Fibroblast of pulmonary artery (primary cell): ENCODE data around the gene HOXA3.

Source experiments
- DNase-seq: peaks from one replicate; pipeline ENCODE4 v3.0.0-alpha.2; 2010; ENCODE audit warnings: low read depth
- H3K4me3 ChIP-seq: replicated peaks from 2 replicates; pipeline ENCODE4 v1.5.1; 2011; ENCODE audit warnings: low read depth, mild to moderate bottlenecking, control low read depth, low read length, moderate library complexity
- TF ChIP-seq, protein P1 (sequence below): IDR thresholded peaks from 2 replicates; pipeline ENCODE4 v1.5.1; 2011; ENCODE audit warnings: mild to moderate bottlenecking, control low read depth, low read length, inconsistent platforms; ENCODE audit errors: missing control alignments

Gene HOXA3

DNA sequence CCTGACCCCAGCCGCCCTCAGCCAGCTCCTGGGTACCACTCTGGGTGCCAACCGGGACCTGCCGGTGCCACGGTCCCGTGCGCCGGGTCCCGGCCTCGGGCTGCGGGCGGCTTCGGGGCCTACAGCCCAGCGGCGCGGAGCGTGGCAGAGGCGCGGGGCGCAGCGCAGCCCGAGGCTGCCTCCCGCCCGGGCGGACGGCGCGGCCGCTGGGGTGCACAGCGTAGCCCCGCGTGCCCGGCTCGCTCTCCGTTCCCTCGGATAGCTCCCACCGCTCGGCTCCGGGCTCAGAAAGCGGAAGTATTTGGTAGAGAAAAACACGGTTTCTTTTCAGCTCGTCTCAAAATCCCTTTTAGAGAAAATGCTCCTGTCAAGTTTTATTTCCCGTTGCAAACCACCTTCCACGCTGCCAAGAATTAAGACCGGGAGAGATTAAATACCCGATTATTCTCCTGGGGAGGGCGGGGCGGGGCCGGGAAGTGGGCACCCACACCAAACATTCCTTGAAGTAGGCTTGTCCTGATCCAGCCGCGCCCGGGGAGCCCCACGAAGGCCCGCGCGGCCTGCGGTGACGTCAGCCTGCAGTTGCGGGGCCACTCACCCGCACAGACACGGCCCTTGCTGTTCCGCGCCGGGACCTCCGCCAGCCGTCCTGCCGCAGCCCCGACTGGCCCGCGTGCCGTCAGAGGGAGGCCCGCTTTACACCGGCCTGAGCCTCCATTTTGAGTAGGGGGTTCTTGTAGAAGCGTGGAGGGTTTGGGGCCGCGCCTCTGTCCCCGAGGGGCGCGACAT is 40.4 kb upstream of the HOXA3 start:
- peak overlapping the region; percentile 3 for H3K4me3 ChIP-seq

GRCh38 chr7:27191833-27192545 is 39.6 kb upstream of the HOXA3 start:
- TF ChIP-seq, protein P1, sequence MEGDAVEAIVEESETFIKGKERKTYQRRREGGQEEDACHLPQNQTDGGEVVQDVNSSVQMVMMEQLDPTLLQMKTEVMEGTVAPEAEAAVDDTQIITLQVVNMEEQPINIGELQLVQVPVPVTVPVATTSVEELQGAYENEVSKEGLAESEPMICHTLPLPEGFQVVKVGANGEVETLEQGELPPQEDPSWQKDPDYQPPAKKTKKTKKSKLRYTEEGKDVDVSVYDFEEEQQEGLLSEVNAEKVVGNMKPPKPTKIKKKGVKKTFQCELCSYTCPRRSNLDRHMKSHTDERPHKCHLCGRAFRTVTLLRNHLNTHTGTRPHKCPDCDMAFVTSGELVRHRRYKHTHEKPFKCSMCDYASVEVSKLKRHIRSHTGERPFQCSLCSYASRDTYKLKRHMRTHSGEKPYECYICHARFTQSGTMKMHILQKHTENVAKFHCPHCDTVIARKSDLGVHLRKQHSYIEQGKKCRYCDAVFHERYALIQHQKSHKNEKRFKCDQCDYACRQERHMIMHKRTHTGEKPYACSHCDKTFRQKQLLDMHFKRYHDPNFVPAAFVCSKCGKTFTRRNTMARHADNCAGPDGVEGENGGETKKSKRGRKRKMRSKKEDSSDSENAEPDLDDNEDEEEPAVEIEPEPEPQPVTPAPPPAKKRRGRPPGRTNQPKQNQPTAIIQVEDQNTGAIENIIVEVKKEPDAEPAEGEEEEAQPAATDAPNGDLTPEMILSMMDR, result no peak
- no peak overlapping the region for H3K4me3 ChIP-seq
- no peak for DNase-seq

More for the DNA sequence above, 40.4 kb upstream of the HOXA3 start:
- no peak for DNase-seq
- TF ChIP-seq, protein P1, result no peak

DNA sequence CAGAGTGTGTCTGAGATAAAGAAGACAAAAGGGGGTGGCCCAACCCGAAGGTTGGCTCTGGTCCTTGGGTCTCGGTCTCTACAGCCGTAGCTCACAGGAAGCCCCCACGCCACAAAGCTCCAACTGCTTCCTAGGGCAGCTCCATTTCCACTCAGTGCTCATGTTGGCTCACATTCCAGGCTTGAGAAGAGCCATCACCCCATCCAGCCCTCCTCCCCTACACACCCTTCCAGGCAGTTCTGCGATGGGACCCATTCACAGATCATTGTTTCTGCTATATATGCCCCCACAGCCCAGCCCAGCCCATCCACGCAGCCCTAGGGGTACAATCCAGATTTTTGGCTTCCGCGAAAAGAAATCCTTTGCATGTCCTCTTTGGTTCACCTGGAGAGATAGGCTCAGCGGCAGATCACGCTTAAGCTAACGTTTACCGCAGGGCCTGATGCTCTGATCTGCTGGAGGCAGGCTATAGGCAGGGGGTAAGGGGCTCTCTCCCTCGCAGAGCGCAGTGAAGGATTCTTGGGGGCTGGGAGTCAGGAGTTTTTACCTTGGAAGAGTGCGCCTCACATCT is 38.9 kb upstream of the HOXA3 start:
- H3K4me3 ChIP-seq, result no peak overlapping the region
- no peak for DNase-seq
- TF ChIP-seq, protein P1, result no peak

DNA sequence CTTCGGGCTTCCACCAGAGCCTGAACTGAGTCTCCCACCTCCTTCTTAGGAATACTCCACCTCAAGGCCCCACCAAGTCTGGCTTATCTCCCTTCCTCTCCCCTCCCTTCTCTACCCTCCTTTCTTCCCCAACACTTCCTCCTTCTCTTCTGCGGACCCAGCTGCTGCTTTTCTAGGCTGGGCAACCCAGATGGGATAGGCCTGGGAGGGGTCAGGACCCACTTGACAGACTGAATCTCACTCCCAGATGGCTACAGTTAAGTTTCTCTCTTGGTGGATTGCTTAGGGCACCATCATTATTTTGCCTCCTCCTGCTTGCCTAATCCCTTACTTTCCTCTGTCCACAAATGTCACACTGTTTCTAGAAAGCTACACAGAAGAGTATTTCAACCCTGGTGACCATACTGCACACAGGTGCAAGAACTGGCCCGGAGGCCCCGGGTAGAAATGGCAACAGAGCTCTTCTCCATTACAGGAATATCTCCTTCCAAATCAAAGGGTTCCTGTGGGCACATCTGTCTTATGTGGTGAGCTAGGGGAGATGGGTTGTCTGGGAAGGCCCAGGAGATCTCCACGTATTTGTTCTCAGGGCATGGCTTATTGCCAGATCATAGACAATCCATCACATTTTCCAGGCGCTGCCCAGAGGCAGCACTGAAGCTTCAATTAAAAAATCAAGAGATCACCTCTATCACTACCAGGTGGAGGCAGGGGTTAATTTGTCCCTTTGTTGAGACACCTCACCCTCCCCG is 37.8 kb upstream of the HOXA3 start:
- TF ChIP-seq, protein P1, result no peak
- H3K4me3 ChIP-seq, result no peak overlapping the region
- no peak for DNase-seq

DNA sequence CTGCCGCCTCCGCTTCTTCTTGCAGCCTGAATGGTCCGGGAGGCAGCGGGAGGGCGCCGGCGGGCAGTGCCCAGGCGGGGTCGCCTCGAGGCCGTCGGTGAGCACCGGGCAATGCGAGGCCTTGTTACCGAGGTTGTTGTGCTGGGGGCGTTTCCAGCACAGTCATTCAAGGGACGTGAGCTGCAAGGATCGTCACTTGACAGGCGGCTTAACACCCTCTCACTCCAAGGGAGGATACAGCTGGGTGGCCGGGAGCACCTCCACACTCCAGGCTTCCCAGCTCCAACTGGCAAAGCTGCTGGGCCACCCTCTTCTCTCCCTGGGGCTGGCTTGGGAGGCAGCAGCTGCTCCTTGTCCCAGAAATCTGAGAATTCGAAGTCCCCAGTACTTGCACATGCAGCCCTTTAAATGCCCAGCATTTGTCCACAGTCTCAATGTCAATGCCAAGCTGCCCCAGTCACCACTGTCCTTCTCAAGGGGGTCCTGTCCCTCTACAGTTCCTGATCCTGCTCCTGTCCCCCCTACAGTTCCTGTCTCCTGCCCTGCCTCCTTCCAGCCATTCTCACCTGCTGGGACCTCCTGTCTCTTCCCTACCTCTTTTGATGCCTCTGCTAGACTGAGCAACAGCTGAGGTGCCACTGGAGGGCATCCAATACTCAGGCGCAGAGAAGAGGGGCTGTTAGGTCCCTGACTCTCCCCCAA is 37.1 kb upstream of the HOXA3 start:
- TF ChIP-seq, protein P1, result no peak
- H3K4me3 ChIP-seq, result no peak overlapping the region
- DNase-seq, result no peak

DNA sequence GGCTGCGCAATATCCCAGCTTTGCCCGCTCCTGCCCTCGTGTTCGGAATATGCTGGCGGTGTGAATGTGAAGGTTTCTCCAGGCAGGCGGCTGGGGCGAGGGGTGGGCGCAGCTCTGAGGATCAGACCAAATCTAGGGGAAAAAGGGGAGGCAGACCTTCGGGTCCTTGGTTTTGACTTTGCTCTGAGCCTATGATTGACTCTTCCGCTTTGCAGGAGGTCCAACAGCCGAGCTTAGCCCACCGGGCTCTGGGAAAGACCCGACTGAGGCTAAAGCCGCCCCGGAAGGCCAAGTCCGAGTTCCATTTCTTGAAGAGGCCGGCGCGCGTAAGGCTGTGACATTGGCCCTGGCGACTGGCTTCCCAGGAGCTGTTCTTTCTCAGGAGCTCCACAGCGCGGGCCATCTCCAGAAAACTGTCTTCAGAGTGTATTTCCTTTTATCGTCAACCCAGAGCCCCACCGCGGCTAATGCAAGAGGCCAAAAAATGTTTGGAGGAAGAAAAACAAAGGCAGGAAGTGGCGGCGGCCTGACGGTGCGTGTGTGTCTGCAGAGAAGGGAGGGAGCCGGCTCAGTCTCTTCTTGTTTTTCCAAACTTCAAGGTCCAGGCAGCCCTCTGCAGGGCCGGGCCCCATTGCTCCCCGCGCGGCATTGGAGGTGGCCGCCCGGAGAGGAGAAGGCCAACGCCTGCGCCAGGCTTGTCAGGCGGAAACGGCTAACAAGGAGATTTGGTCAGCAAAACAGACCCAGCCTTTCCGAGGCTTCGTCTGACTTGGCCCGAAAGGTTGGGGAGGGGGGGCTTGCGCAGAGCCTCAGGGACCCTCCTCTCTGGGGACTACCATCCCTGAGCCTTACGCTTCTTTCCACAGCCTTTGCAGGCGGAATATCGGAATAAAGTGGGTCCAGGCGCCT is 36.3 kb upstream of the HOXA3 start:
- TF ChIP-seq, protein P1, result no peak
- peak overlapping the region; percentile 21 for H3K4me3 ChIP-seq
- peak; percentile 47 for DNase-seq
